GM23248 (cell line): ENCODE data around the gene MOV10.

Experiments
- EZH2 ChIP-seq: fragments of 200-600 bp; sonication (generic); IDR thresholded peaks from 2 replicates; pipeline ENCODE4 v1.6.1; 2018; ENCODE audit warnings: antibody characterized with exemption, mild to moderate bottlenecking; ENCODE audit not compliant: insufficient read depth, poor library complexity, severe bottlenecking
- EZH2phosphoT487 ChIP-seq: fragments of 200-600 bp; sonication (generic); IDR thresholded peaks from 2 replicates; pipeline ENCODE4 v1.6.1; 2018; ENCODE audit warnings: antibody characterized with exemption, moderate library complexity, mild to moderate bottlenecking, low read depth; ENCODE audit not compliant: insufficient read depth

- TF ChIP-seq EZH2phosphoT487 (no peak), EZH2 (no peak)
Observed at GRCh38 chr1:112634367-112634766, 40.1 kb upstream of the MOV10 start.
